GM12878 (cell line): Measurements from ENCODE around the gene LRRIQ4. TPM values are rescaled to one million over a fixed set of nuclear protein-coding genes. Genes with fewer than 3 reads are reported as not detected.

Experiments used
- ATAC-seq: fragments of 200-7000 bp; cut with Tn5 transposase; 3 replicates; pipeline ENCODE4 v1.9.1; 2020; ENCODE audit warnings: mild to moderate bottlenecking, moderate library complexity
- BruUV-seq: library from RNA; stranded (reverse); fragments of 400-500 nt; replicated peaks from 2 replicates; lab custom pipeline; 2021; lab: Mats Ljungman, UMichigan
- CTCF ChIA-PET: fragments of 300-600 bp; sonication (Branson Sonifier 250); formaldehyde crosslinking; extraction: SDS; loops from one replicate; lab custom pipeline; 2021; ENCODE audit warnings: inconsistent platforms; lab: Yijun Ruan, JAX
- POLR2A ChIA-PET: fragments of 350-600 bp; formaldehyde crosslinking; extraction: SDS; loops from one replicate; lab custom pipeline; 2021; ENCODE audit warnings: inconsistent platforms; lab: Charles Lee
- RAD21 ChIA-PET: fragments of 300-600 bp; sonication (Branson Sonifier 250); formaldehyde crosslinking; loops from one replicate; lab custom pipeline; 2023; ENCODE audit warnings: antibody characterized with exemption; ENCODE audit not compliant: unreplicated experiment; lab: Charles Lee
- SMC1A ChIA-PET: fragments of 300-600 bp; sonication (Branson Sonifier 250); formaldehyde crosslinking; loops from one replicate; lab custom pipeline; 2023; ENCODE audit not compliant: unreplicated experiment, uncharacterized antibody; lab: Charles Lee
- DNase-seq: peaks from one replicate; pipeline ENCODE4 v3.0.0-alpha.2; 2011; ENCODE audit warnings: low read depth, low spot score
- FAIRE-seq: peaks from 3 replicates; lab custom pipeline; 2011; peaks lifted over from hg19 to GRCh38; lab: Jason Lieb, UNC
- H2AFZ ChIP-seq: 2 replicates; pipeline ENCODE4 v1.6.0; 2011; ENCODE audit warnings: low read depth, low read length, control low read depth; ENCODE audit not compliant: control insufficient read depth
- H3K27ac ChIP-seq: 2 replicates; pipeline ENCODE4 v1.5.1; 2011; ENCODE audit warnings: control low read depth; ENCODE audit not compliant: control insufficient read depth, insufficient read depth
- H3K27me3 ChIP-seq, 2 experiments: replicated peaks in 1 of 2; 2 replicates each; pipeline versions ENCODE4 v1.6.0 to v1.6.1; 2011; ENCODE audit warnings: low read length in 1 of 2; ENCODE audit not compliant: control insufficient read depth in 2 of 2, insufficient read depth in 2 of 2
- H3K36me3 ChIP-seq, 2 experiments: 2 replicates each; pipeline ENCODE4 v1.5.1; 2011; ENCODE audit warnings: low read length in 1 of 2; ENCODE audit not compliant: control insufficient read depth in 2 of 2, insufficient read depth in 2 of 2
- H3K4me1 ChIP-seq: 2 replicates; pipeline ENCODE4 v1.6.1; 2011; ENCODE audit warnings: mild to moderate bottlenecking, low read length, moderate library complexity, mixed read lengths; ENCODE audit not compliant: control insufficient read depth, insufficient read depth
- H3K4me2 ChIP-seq: 2 replicates; pipeline ENCODE4 v1.6.0; 2011; ENCODE audit warnings: control low read depth; ENCODE audit not compliant: control insufficient read depth, insufficient read depth
- H3K4me3 ChIP-seq: fragments of 200-600 bp; sonication (generic); 2 replicates; pipeline ENCODE4 v1.5.1; 2016
- H3K79me2 ChIP-seq: 2 replicates; pipeline ENCODE4 v1.6.0; 2011; ENCODE audit warnings: low read length; ENCODE audit not compliant: control insufficient read depth, insufficient read depth
- H3K9ac ChIP-seq: 2 replicates; pipeline ENCODE4 v1.8.0; 2011; ENCODE audit warnings: low read length, control low read depth, mixed read lengths; ENCODE audit not compliant: control insufficient read depth, insufficient read depth
- H3K9me3 ChIP-seq: replicated peaks from 3 replicates; pipeline ENCODE4 v1.5.1; 2011; ENCODE audit warnings: mild to moderate bottlenecking, low read length; ENCODE audit not compliant: control insufficient read depth, insufficient read depth
- H4K20me1 ChIP-seq: 2 replicates; pipeline ENCODE4 v1.6.0; 2011; ENCODE audit not compliant: control insufficient read depth, insufficient read depth
- BCL11A ChIP-seq: IDR thresholded peaks from 2 replicates; pipeline ENCODE4 v1.6.1; 2011; ENCODE audit warnings: low read depth, low read length
- BCL3 ChIP-seq: IDR thresholded peaks from 2 replicates; pipeline ENCODE4 v1.6.1; 2011; ENCODE audit warnings: borderline replicate concordance, low read depth, mild to moderate bottlenecking, moderate library complexity, low read length; ENCODE audit not compliant: insufficient read depth, poor library complexity, severe bottlenecking
- CEBPZ ChIP-seq: fragments of 150-350 bp; IDR thresholded peaks from 2 replicates; pipeline ENCODE4 v1.6.1; 2016; ENCODE audit warnings: low read depth, low read length
- HDAC2 ChIP-seq: fragments of 200-600 bp; sonication (generic); IDR thresholded peaks from 2 replicates; pipeline ENCODE4 v1.6.1; 2017
- NBN ChIP-seq: fragments of 450-650 bp; IDR thresholded peaks from 2 replicates; pipeline ENCODE4 v1.6.1; 2016
- NFIC ChIP-seq: IDR thresholded peaks from 2 replicates; pipeline ENCODE4 v1.6.1; 2012; ENCODE audit warnings: low read depth, mild to moderate bottlenecking, inconsistent platforms, low read length, moderate library complexity
- NFYB ChIP-seq: IDR thresholded peaks from 2 replicates; pipeline ENCODE4 v1.6.1; 2011; ENCODE audit warnings: low read depth, mild to moderate bottlenecking, low read length, improper control_type of control experiment, moderate library complexity; ENCODE audit not compliant: insufficient read depth
- PAX5 ChIP-seq: IDR thresholded peaks from 2 replicates; pipeline ENCODE4 v1.6.1; 2011; ENCODE audit warnings: low read depth, low read length, borderline replicate concordance
- POU2F2 ChIP-seq: IDR thresholded peaks from 3 replicates; pipeline ENCODE4 v1.6.1; 2011; ENCODE audit warnings: low read depth, mild to moderate bottlenecking, low read length, borderline replicate concordance
- RAD51 ChIP-seq: fragments of 450-650 bp; IDR thresholded peaks from 2 replicates; pipeline ENCODE4 v1.6.1; 2016; ENCODE audit warnings: moderate library complexity, mild to moderate bottlenecking, inconsistent platforms
- RELB ChIP-seq: fragments of 450-650 bp; IDR thresholded peaks from 2 replicates; pipeline ENCODE4 v1.6.1; 2017; ENCODE audit warnings: low read depth, mild to moderate bottlenecking, moderate library complexity
- SPI1 ChIP-seq: IDR thresholded peaks from 2 replicates; pipeline ENCODE4 v1.6.1; 2011; ENCODE audit warnings: low read depth, mild to moderate bottlenecking, low read length, moderate library complexity, borderline replicate concordance; ENCODE audit not compliant: insufficient read depth
- TCF3 ChIP-seq: IDR thresholded peaks from 2 replicates; pipeline ENCODE4 v1.6.1; 2012; ENCODE audit warnings: low read depth, mild to moderate bottlenecking, low read length, borderline replicate concordance; ENCODE audit not compliant: insufficient read depth
- YY1 ChIP-seq: IDR thresholded peaks from 2 replicates; pipeline ENCODE4 v1.6.1; 2011; ENCODE audit warnings: low read depth, mild to moderate bottlenecking, low read length
- ZNF384 ChIP-seq: IDR thresholded peaks from 2 replicates; pipeline ENCODE4 v1.6.1; 2012; ENCODE audit warnings: low read depth, mild to moderate bottlenecking, low read length, improper control_type of control experiment, borderline replicate concordance
- WGBS: methylation state at CpG from one replicate; pipeline ENCODE4 v1.1.6; 2016; ENCODE audit warnings: low lambda C conversion rate; ENCODE audit not compliant: insufficient replicate concordance, insufficient coverage; ENCODE audit errors: missing lambda C conversion rate; 5-methylcytosine and 5-hydroxymethylcytosine counted together
- in situ Hi-C: fragments of 300-500 bp; cut with MboI; formaldehyde crosslinking; loops from 9 replicates; pipeline ENCODE4 v1.14.3; 2018; ENCODE audit warnings: mixed read lengths
- intact Hi-C: fragments of 100-400 bp; cut with micrococcal nuclease; formaldehyde crosslinking; loops from one replicate; pipeline ENCODE4 v1.14.2; 2022; ENCODE audit not compliant: unreplicated experiment
- polyA plus RNA-seq, 11 experiments: library from polyadenylated mRNA; depleted of rRNA in 4 of 11; unstranded in 6 of 11; stranded (reverse) in 5 of 11; fragments of >200 nt; fragmentation: Nextera tagmentation in 4 of 11; fragmentation: Illumina TruSeq in 1 of 11; extraction: Ambion mirVana in 4 of 11; extraction: Trizol in 1 of 11; gene quantifications; 1 replicate in 1 of 11; 2 replicates in 10 of 11; pipeline versions ENCODE4 v1.2.1 to v1.2.3, GENCODE V29; 2011 to 2016; ENCODE audit warnings: inconsistent platforms in 2 of 11, missing spikeins in 2 of 11, low read depth in 1 of 11
- total RNA-seq, 4 experiments: library from RNA; depleted of rRNA in 3 of 4; stranded (reverse); fragments of >200 nt in 3 of 4; fragmentation: Illumina TruSeq in 1 of 4; extraction: Trizol in 1 of 4; gene quantifications; 2 replicates each; pipeline versions ENCODE4 v1.2.1 to v1.2.3, GENCODE V29; 2013 to 2021

Gene LRRIQ4
- total and polyA plus RNA-seq, 10 of the 15 experiments (the other 5 are each of a cell fraction or from before 2014, with no cell fraction given) = 0.06 to 0.21 (median 0.14) TPM; not detected in 3

- Histone ChIP-seq H3K4me1 (peaks cover 25% of the 10 kb centered on the region), H3K9me3 (no peaks in the 10 kb centered on the region), H3K4me3 (no peak overlapping the region), H2AFZ (peak overlapping the region; percentile 90), H3K79me2 (no peaks in the 10 kb centered on the region), H3K4me2 (peak overlapping the region; percentile 46), H3K9ac (peak overlapping the region; percentile 55), H4K20me1 (no peaks in the 10 kb centered on the region), H3K27me3 (peaks cover 0 to 1% of the 10 kb centered on the region in 2 experiments; a peak in 1 of 4 replicates), H3K36me3 (no peaks in the 10 kb centered on the region), H3K27ac (peak overlapping the region; percentile 81)
- DNase-seq (peak; percentile 27), ATAC-seq (peak; percentile 95), FAIRE-seq (peak; percentile 98)
- no TSS peak for BruUV-seq
- 67% methylated on average over 5 of the region's 5 CpGs for WGBS
- in situ Hi-C loops = no loop called here
- ChIA-PET CTCF (interaction anchor here (0.7 to 0.9 kb wide), 3 partner anchors 22 to 27 kb away, joined by 3 to 4 read pairs (median 3); partner anchors contain the start of genes LRRC34 and LRRIQ4), POLR2A (interaction anchor here (0.9 kb wide), 1 partner anchor 19 kb away, joined by 3 read pairs; no protein-coding TSS in a partner anchor), SMC1A (interaction anchor here (0.6 to 2.3 kb wide), 6 partner anchors 9 to 1385 kb away, joined by 3 to 14 read pairs (median 4); no protein-coding TSS in a partner anchor), RAD21 (interaction anchor here (0.7 kb wide), 1 partner anchor 115 kb away, joined by 3 read pairs; no protein-coding TSS in a partner anchor)
- intact Hi-C loops = no loop called here
- TF ChIP-seq NFYB (no peak), NBN (0 out of 2 replicates have a peak, but pooled peaks have one; percentile 25), YY1 (peak; percentile 55; the same call in 1 of the 2 replicates), BCL3 (no peak), HDAC2 (no peak), TCF3 (no peak), SPI1 (peak; percentile 90), PAX5 (no peak), ZNF384 (peak; percentile 98), CEBPZ (no peak), NFIC (peak; percentile 24; the same call in 1 of the 2 replicates), RELB (0 out of 2 replicates have a peak, but pooled peaks have one; percentile 25), RAD51 (no peak), BCL11A (0 out of 2 replicates have a peak, but pooled peaks have one; percentile 23), POU2F2 (peak; percentile 35; the same call in 1 of the 3 replicates)
Measured at GRCh38 chr3:169836078-169836941, 23.6 kb downstream of the LRRIQ4 start.
